Breast epithelium (tissue), 4 donors: ENCODE data around the gene IL18BP. TPM values are rescaled to one million over a fixed set of nuclear protein-coding genes. Genes with fewer than 3 reads are reported as not detected.
A peak's percentile ranks its signal among the peaks of the same experiment; 100 is the strongest.

Source experiments
- DNase-seq, 2 donors: peaks; one replicate each; pipeline ENCODE4 v3.0.0-alpha.2; 2019; ENCODE audit warnings: low spot score in 2 of 2
- H3K27ac ChIP-seq, 2 donors: fragments of 200-600 bp; sonication (generic) in 1 of 2; one replicate each; pipeline ENCODE4 v1.5.1; 2016 to 2019; ENCODE audit warnings: mild to moderate bottlenecking in 1 of 2
- H3K27me3 ChIP-seq, 2 donors: fragments of 200-600 bp; sonication (generic) in 1 of 2; one replicate each; pipeline versions ENCODE4 v1.5.1 to v1.6.0; 2017 to 2019; ENCODE audit warnings: control low read depth in 1 of 2, mild to moderate bottlenecking in 1 of 2
- H3K36me3 ChIP-seq: fragments of 200-600 bp; one replicate; pipeline ENCODE4 v1.5.1; 2019
- H3K4me1 ChIP-seq, 2 donors: fragments of 200-600 bp; sonication (generic); one replicate each; pipeline ENCODE4 v1.5.1; 2016 to 2019; ENCODE audit warnings: control low read depth in 1 of 2
- H3K4me3 ChIP-seq, 3 donors: fragments of 200-600 bp; sonication (generic); 1 replicate in 2 of 3; 2 replicates in 1 of 3; pipeline ENCODE4 v1.5.1; 2016 to 2019; ENCODE audit warnings: mild to moderate bottlenecking in 3 of 3, moderate library complexity in 2 of 3
- H3K9me3 ChIP-seq, 2 donors: fragments of 200-600 bp; sonication (generic) in 1 of 2; one replicate each; pipeline ENCODE4 v1.5.1; 2016 to 2019; ENCODE audit warnings: control low read depth in 1 of 2
- CTCF ChIP-seq, 3 donors: fragments of 450-650 bp; IDR thresholded peaks; one replicate each; pipeline ENCODE4 v1.5.1; 2016 to 2017; ENCODE audit warnings: antibody characterized with exemption in 3 of 3, mild to moderate bottlenecking in 3 of 3, moderate library complexity in 3 of 3
- POLR2A ChIP-seq: fragments of 450-650 bp; IDR thresholded peaks from one replicate; pipeline ENCODE4 v1.6.1; 2016; ENCODE audit warnings: antibody characterized with exemption, mild to moderate bottlenecking, moderate library complexity
- POLR2AphosphoS5 ChIP-seq, 3 donors: sonication (generic); formaldehyde crosslinking; IDR thresholded peaks; one replicate each; pipeline ENCODE4 v1.6.1; 2017; ENCODE audit warnings: antibody characterized with exemption in 3 of 3
- intact Hi-C: fragments of 100-400 bp; cut with DNase I; formaldehyde crosslinking; loops from one replicate; pipeline ENCODE4 v1.15.1; 2023; ENCODE audit warnings: low total_unique reads
- total RNA-seq, 3 donors: library from RNA; depleted of rRNA; stranded (reverse); fragments of >200 nt; gene quantifications; one replicate each; pipeline ENCODE4 v1.1.0, GENCODE V29; 2016

Gene IL18BP
- total RNA-seq, 3 donors from 2014 or later = 2.6 to 10.4 (median 10.2) TPM

- no peaks in the 10 kb centered on the region for H3K9me3 ChIP-seq
- TF ChIP-seq CTCF (IDR thresholded peaks at IDR 0.05) = no peak
- no peak for TF ChIP-seq POLR2A
- no peak for TF ChIP-seq POLR2AphosphoS5 (IDR thresholded peaks at IDR 0.05)
- no peak overlapping the region for H3K4me3 ChIP-seq
- no peaks in the 10 kb centered on the region for H3K27me3 ChIP-seq
- DNase-seq = no peak
- no peaks in the 10 kb centered on the region for H3K4me1 ChIP-seq
- no peaks in the 10 kb centered on the region for H3K36me3 ChIP-seq
- peak overlapping the region; percentile 2 to 53 for H3K27ac ChIP-seq
- intact Hi-C loops = no loop called here
Measured at GRCh38 chr11:71988050-71988449, 10.7 kb upstream of the IL18BP start.

- Histone ChIP-seq H3K27ac (no peak overlapping the region), H3K36me3 (no peaks in the 10 kb centered on the region), H3K27me3 (no peaks in the 10 kb centered on the region), H3K9me3 (no peaks in the 10 kb centered on the region), H3K4me1 (no peaks in the 10 kb centered on the region), H3K4me3 (no peak overlapping the region)
- no peak for DNase-seq
- TF ChIP-seq POLR2A (no peak), POLR2AphosphoS5 (IDR thresholded peaks at IDR 0.05) (no peak), CTCF (IDR thresholded peaks at IDR 0.05) (no peak)
- intact Hi-C loops = no loop called here
Measured at GRCh38 chr11:71990701-71991100, 8.0 kb upstream of the IL18BP start.

- no peak for DNase-seq
- no peak overlapping the region for H3K27ac ChIP-seq
- intact Hi-C loops = no loop called here
- TF ChIP-seq CTCF (IDR thresholded peaks at IDR 0.05) (no peak), POLR2AphosphoS5 (IDR thresholded peaks at IDR 0.05) (no peak), POLR2A (no peak)
- no peaks in the 10 kb centered on the region for H3K9me3 ChIP-seq
- no peaks in the 10 kb centered on the region for H3K4me1 ChIP-seq
- no peak overlapping the region for H3K4me3 ChIP-seq
- no peaks in the 10 kb centered on the region for H3K27me3 ChIP-seq
- no peaks in the 10 kb centered on the region for H3K36me3 ChIP-seq
Measured at GRCh38 chr11:71991494-71991893, 7.2 kb upstream of the IL18BP start.

- DNase-seq = no peak
- intact Hi-C loops = no loop called here
- TF ChIP-seq POLR2A (no peak), CTCF (IDR thresholded peaks at IDR 0.05) (no peak), POLR2AphosphoS5 (IDR thresholded peaks at IDR 0.05) (no peak)
Measured at GRCh38 chr11:71992136-71992730, 6.5 kb upstream of the IL18BP start.

GRCh38 chr11:71994786-71995185 is 3.9 kb upstream of the IL18BP start:
- Histone ChIP-seq H3K4me1 (peaks cover 0 to 4% of the 10 kb centered on the region in 2 donors), H3K9me3 (no peaks in the 10 kb centered on the region), H3K27ac (no peak overlapping the region), H3K4me3 (no peak overlapping the region), H3K36me3 (no peaks in the 10 kb centered on the region), H3K27me3 (no peaks in the 10 kb centered on the region)
- TF ChIP-seq POLR2A (no peak), CTCF (IDR thresholded peaks at IDR 0.05) (no peak), POLR2AphosphoS5 (IDR thresholded peaks at IDR 0.05) (no peak)
- intact Hi-C loops = no loop called here
- DNase-seq = peak in 1 of 2 donors; percentile 17

More at GRCh38 chr11:71992136-71992730, 6.5 kb upstream of the IL18BP start:
- Histone ChIP-seq H3K4me1 (no peaks in the 10 kb centered on the region), H3K27me3 (no peaks in the 10 kb centered on the region), H3K9me3 (no peaks in the 10 kb centered on the region), H3K27ac (no peak overlapping the region), H3K36me3 (no peaks in the 10 kb centered on the region), H3K4me3 (no peak overlapping the region)
